NCI-H2107 (cell line): ENCODE measurements around the gene SMCO4.
A peak's percentile ranks its signal among the peaks of the same experiment; 100 is the strongest.
"Not testable (repeated sequence)": the region's sequence is repeated elsewhere in the genome, so short reads cannot be mapped to it uniquely, and the experiment has no call there.

ENCODE experiments used
- DNase-seq: peaks from one replicate; lab custom pipeline; 2025; lab: John Stamatoyannopoulos, UW

Gene SMCO4

DNA sequence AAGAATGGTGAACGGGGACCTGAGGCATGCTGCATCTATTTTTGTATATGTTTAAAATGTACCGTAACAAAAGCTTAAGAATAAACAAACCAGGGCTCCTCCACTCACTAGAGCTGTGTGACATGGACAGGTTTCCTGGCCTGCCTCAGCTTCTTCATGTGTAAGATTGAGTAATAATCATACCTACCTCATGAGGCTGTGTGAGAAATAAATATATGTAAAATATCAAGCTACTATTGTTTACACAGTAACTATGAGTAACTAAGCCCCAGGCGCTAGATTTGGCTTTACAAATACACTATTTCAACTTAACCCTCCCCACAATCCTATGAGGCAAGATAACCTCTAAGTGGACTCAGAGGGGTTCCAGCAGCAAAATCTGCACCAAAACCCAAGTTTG lies 66.4 kb downstream of the SMCO4 start:
- no peak for DNase-seq

DNA sequence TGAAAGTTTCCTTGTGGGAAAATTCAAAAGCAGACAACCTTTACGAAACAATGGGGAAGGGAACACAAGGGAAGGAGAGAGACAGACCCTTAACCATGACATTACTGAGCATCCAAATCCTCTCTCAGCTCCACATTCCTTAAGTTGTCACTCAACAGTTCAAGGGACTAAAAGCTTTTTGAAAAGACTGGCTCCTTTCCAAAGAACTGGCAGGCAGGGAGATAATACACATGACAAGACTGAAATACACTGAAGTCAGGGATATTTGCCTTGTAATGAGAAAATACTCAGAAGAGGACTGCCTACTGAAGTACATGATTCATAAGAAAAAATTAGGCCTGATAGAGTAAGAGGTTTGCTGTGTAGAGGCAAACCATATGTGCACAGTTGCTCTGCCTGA lies 69.1 kb downstream of the SMCO4 start:
- DNase-seq, result no peak

DNA sequence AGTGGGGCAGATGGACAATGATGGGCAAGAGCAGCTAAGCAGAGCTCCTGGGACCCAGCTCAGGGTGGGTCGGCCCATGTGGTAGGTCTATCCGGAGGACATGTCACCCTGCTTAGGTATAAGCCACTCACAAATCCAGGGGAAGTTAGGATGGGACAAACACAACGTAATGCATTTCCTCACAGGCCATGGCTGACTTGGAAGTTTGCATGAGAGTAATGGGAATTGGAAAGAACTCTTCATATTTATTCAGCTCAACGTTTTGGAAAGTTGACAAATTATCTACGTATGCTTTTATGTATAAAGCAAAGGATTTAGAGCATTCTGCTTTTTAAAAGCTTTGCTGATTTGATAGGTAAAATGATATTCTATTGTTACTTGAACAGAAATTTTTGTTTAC lies 74.9 kb downstream of the SMCO4 start:
- DNase-seq, result no peak

DNA sequence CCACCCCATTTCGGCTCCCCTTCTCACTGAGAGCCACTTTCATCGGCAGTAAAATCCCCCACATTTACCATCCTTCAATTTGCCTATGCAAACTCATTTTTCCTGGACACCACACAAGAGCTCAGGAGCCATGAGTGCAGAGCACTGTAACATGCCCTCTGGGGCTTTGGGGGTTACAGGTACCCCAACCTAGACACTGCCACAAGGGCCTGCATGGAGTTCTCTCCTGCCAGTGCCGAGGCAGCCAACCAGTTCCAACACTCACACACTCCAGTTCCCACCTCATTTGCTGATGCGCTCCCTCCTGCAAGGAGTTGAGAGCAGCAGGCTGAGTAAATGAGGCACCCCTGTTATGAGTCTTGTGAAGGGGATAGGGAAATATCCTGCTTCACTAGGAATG lies 76.1 kb downstream of the SMCO4 start:
- DNase-seq, result no peak

DNA sequence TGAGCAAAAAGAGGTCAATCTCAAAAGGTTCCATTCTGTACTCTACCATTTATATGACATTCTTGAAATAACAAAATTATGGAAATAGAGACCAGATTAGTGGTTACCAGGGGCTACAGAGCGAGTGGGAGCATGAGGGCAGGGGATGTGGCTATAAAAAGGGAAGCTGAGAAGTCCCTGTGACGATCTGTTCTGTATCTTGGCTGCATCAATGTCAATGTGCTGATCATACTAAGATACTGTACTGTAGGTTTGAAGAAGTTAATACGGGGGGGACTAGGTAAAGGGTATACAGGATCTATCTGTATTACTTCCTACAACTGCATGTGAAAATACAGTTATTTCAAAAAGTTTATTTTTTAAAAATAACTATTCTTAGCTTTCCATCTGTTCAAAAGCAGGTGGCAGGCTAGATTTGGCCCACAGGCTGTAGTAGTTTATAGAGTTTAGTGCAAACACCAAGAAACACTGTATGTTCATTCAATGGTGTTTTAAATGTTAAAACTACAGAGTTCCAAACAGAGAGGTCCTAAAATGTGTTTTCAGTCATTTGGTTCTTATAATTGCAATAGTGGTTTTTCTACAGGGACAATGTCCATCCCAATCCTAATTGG lies 78.2 kb downstream of the SMCO4 start:
- no peak for DNase-seq

DNA sequence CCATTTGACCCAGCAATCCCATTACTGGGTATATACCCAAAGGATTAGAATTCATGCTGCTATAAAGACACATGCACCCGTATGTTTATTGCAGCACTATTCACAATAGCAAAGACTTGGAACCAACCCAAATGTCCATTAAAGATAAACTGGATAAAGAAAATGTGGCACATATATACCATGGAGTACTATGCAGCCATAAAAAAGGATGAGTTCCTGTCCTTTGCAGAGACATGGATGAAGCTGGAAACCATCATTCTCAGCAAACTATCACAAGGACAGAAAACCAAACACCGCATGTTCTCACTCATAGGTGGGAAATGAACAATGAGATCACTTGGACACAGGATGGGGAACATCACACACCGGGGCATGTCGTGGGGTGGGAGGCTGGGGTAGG lies 79.5 kb downstream of the SMCO4 start:
- DNase-seq, result not testable (repeated sequence)

DNA sequence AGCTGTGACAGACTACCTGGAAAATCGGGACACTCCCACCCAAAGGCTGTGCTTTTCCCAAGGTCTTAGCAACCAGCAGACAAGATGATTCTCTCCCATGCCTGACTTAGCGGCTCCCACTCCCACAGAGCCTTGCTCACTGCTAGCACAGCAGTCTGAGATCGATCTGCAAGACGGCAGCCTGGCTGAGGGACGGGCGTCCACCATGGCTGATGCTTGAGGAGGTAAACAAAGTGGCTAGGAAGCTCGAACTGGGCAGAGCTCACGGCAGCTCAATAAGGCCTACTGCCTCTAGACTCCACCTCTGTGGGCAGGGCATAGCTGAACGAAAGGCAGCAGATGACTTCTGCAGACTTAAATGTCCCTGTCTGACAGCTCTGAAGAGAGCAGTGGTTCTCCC lies 84.9 kb downstream of the SMCO4 start:
- DNase-seq, result no peak

DNA sequence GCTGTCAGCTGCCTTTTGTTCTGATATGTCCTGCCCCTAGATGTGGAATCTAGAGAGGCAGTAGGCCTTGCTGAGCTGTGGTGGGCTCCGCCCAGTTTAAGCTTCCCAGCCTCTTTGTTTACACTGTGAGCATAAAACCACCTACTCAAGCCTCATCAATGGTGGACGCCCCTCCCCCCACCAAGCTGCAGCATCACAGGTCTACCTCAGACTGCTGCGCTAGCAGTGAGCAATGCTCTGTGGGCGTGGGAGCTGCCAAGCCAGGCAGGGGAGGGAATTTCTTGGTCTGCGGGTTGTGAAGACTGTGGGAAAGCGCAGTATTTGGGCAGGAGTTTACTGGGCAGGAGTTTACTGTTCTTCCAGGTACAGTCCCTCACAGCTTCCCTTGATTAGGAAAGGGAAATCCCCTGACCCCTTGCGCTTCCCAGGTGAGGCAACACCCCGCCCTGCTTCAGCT lies 98.5 kb downstream of the SMCO4 start:
- peak; percentile 62 for DNase-seq

DNA sequence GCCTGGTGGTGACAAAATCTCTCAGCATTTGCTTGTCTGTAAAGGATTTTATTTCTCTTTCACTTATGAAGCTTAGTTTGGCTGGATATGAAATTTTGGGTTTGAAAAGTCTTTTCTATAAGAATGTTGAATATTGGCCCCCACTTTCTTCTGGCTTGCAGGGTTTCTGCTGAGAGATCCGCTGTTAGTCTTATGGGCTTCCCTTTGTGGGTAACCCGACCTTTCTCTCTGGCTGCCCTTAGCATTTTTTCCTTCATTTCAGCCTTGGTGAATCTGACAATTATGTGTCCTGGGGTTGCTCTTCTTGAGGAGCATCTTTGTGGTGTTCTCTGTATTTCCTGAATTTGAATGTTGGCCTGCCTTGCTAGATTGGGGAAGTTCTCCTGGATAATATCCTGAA lies 100.0 kb downstream of the SMCO4 start:
- not testable (repeated sequence) for DNase-seq

DNA sequence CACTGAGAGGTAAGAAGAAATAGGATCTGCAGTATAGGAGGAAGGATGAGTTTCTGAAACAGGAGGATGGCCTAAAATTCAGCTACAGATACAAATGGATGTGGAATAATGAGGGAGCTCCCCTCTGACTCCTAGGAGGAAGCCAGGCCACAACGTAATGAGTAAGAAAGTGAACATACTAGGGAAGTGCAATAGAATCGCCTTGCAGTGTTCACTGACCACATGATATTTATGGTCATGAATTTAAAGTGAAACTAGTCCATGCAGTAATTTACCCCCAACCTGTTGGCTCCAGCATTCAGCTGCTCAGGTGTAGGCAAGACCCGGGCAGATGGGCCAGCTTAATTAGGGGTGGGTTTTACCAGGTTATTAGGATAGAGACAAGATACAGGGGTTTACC lies 110.9 kb downstream of the SMCO4 start:
- no peak for DNase-seq
